K562 (cell line): Measurements from ENCODE around the gene LDAF1.
"Not testable (repeated sequence)": the region's sequence is repeated elsewhere in the genome, so short reads cannot be mapped to it uniquely, and the experiment has no call there.

ENCODE experiments used
- ATF6 ChIP-seq: sonication (generic); formaldehyde crosslinking; IDR thresholded peaks from 2 replicates; pipeline ENCODE4 v1.4.0; 2020; ENCODE audit warnings: mild to moderate bottlenecking, missing genetic modification reagents
- FOS ChIP-seq: IDR thresholded peaks from 3 replicates; pipeline ENCODE4 v1.6.1; 2011; ENCODE audit not compliant: insufficient read length; ENCODE audit errors: extremely low read depth
- FOXJ3 ChIP-seq: sonication (generic); formaldehyde crosslinking; IDR thresholded peaks from 2 replicates; pipeline ENCODE4 v1.4.0; 2020; ENCODE audit warnings: mild to moderate bottlenecking, missing genetic modification reagents
- HDAC2 ChIP-seq: fragments of 450-650 bp; IDR thresholded peaks from 2 replicates; pipeline ENCODE4 v1.6.1; 2016; ENCODE audit warnings: mild to moderate bottlenecking
- MEF2D ChIP-seq: conservative IDR thresholded peaks from 2 replicates; pipeline ENCODE4 v1.6.1; 2016; ENCODE audit warnings: low read depth, missing genetic modification characterization, missing compliant biosample characterization
- MYC ChIP-seq, 2 experiments: fragments of 250-450 bp in 1 of 2; sonication (Bioruptor Pico) in 1 of 2; IDR thresholded peaks; 2 replicates each; pipeline versions ENCODE4 v1.5.1 to v1.6.1; 2012 to 2021; ENCODE audit warnings: low read depth in 2 of 2, borderline replicate concordance in 1 of 2, improper control_type of control experiment in 1 of 2, low read length in 1 of 2, mild to moderate bottlenecking in 1 of 2, moderate library complexity in 1 of 2
- NFE2 ChIP-seq: IDR thresholded peaks from 2 replicates; pipeline ENCODE4 v1.6.1; 2014; ENCODE audit warnings: antibody characterized with exemption, low read depth
- SNIP1 ChIP-seq: fragments of 450-650 bp; IDR thresholded peaks from 2 replicates; pipeline ENCODE4 v1.7.1; 2017; ENCODE audit warnings: low read depth, mild to moderate bottlenecking
- SPI1 ChIP-seq: IDR thresholded peaks from 2 replicates; pipeline ENCODE4 v1.6.1; 2011; ENCODE audit warnings: low read depth, low read length, control low read depth, borderline replicate concordance
- ZBTB1 ChIP-seq: sonication (generic); formaldehyde crosslinking; IDR thresholded peaks from 2 replicates; pipeline ENCODE4 v1.8.1; 2023; ENCODE audit warnings: missing genetic modification reagents, low read depth, mild to moderate bottlenecking, borderline replicate concordance
- ZKSCAN8 ChIP-seq: fragments of 200-800 bp; sonication (Bioruptor generic); IDR thresholded peaks from 2 replicates; pipeline ENCODE4 v1.6.1; 2016; ENCODE audit warnings: missing genetic modification characterization, missing compliant biosample characterization

- not testable (repeated sequence) for TF ChIP-seq SNIP1; ATF6 (CRISPR knock-in tag); ZKSCAN8 (CRISPR knock-in tag); SPI1; FOS; MYC (IDR thresholded peaks at IDR 0.05; ENCODE audit: low read depth, low read length); MYC (CRISPR knock-in tag; IDR thresholded peaks at IDR 0.05; ENCODE audit: borderline replicate concordance, low read depth); ZBTB1; MEF2D (tag); NFE2; FOXJ3 (CRISPR knock-in tag); HDAC2
Measured at GRCh38 chr16:21115551-21115950, 42.9 kb upstream of the LDAF1 start.
